HG02943 (cell line): ENCODE measurements around the gene ETNK1.

Experiments used
- ATAC-seq: cut with Tn5 transposase; IDR thresholded peaks from one replicate; pipeline ENCODE4 v1.9.1; 2021; ENCODE audit warnings: mild to moderate bottlenecking, low read depth, moderate library complexity; ENCODE audit not compliant: unreplicated experiment

Gene ETNK1

GRCh38 chr12:22731236-22731635, 106.3 kb downstream of the ETNK1 start:
- ATAC-seq = no peak

DNA sequence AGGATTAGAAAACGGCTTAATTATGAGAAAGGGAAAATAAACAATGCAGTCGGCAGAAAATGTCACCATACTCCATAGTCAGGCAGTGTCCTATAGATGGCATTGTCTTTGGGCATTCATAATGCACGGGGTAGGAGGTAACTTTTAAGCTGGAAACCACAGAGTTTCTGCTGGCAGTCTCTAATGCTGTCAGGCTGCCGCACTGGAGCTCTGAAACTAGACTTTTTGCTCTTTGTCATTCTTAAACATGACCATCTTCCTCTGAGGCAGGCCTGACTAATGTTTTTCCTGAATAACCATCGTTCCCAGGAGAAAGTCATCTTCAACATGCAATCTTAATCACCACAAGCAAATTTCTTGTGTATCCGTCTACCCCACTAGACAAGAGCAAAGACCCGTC, 108.8 kb downstream of the ETNK1 start:
- ATAC-seq = no peak

DNA sequence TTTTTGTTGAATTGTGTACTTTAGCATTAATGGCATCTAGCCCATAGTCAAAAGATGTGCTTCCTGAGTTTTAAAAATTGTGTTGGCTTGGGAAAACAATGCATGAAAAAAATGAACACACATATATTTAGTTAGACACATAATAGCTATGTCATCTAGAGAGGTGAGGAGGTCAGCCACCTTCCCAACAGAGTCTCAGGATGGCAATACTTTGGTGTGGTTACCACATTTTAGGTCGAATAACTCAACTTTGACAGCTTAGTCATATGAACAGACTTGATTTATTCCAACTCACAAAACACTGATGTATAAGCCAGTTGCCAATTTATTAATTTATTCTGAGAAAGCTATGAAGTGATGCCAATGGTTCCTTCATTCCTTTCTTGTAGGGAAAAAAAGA, 114.0 kb downstream of the ETNK1 start:
- no peak for ATAC-seq
